A673 (cell line): Measurements from ENCODE around the gene ZBTB16. TPM values are rescaled to one million over a fixed set of nuclear protein-coding genes. Genes with fewer than 3 reads are reported as not detected.

Experiments
- BruUV-seq: library from RNA; stranded (reverse); fragments of 400-500 nt; replicated peaks from 2 replicates; lab custom pipeline; 2021; lab: Mats Ljungman, UMichigan
- CTCF ChIA-PET: fragments of 300-600 bp; sonication (Branson Sonifier 250); formaldehyde crosslinking; loops from one replicate; lab custom pipeline; 2022; ENCODE audit warnings: antibody characterized with exemption; lab: Charles Lee
- POLR2A ChIA-PET: fragments of 300-600 bp; sonication (Branson Sonifier 250); formaldehyde crosslinking; loops from one replicate; lab custom pipeline; 2022; ENCODE audit warnings: antibody characterized with exemption; ENCODE audit not compliant: low non-redundant PET; lab: Charles Lee
- DNase-seq: peaks from one replicate; pipeline ENCODE4 v3.0.0-alpha.2; 2015; ENCODE audit warnings: low spot score
- H3K27ac ChIP-seq: fragments of 200-600 bp; sonication (generic); 2 replicates; pipeline ENCODE4 v1.5.1; 2016; ENCODE audit warnings: mixed run types, low read depth, mild to moderate bottlenecking, mixed read lengths, antibody characterized with exemption, low read length; ENCODE audit not compliant: poor library complexity, severe bottlenecking
- H3K27me3 ChIP-seq: fragments of 200-600 bp; sonication (generic); replicated peaks from 2 replicates; pipeline ENCODE4 v1.6.1; 2017; ENCODE audit warnings: mixed run types, low read depth, mild to moderate bottlenecking, mixed read lengths, antibody characterized with exemption, low read length; ENCODE audit not compliant: insufficient read depth, poor library complexity
- H3K36me3 ChIP-seq: fragments of 200-600 bp; sonication (generic); 2 replicates; pipeline ENCODE4 v1.6.1; 2016; ENCODE audit warnings: mixed run types, mild to moderate bottlenecking, mixed read lengths, antibody characterized with exemption, low read length; ENCODE audit not compliant: insufficient read depth, poor library complexity, severe bottlenecking
- H3K4me1 ChIP-seq: fragments of 200-600 bp; sonication (generic); 2 replicates; pipeline ENCODE4 v1.6.1; 2017; ENCODE audit warnings: mixed run types, mild to moderate bottlenecking, mixed read lengths, antibody characterized with exemption, low read length; ENCODE audit not compliant: insufficient read depth, poor library complexity, severe bottlenecking
- H3K4me3 ChIP-seq: fragments of 200-600 bp; sonication (generic); 2 replicates; pipeline ENCODE4 v1.5.1; 2016; ENCODE audit warnings: low read depth, mixed run types, mild to moderate bottlenecking, mixed read lengths, low read length; ENCODE audit not compliant: poor library complexity, severe bottlenecking
- H3K9me3 ChIP-seq: fragments of 200-600 bp; sonication (generic); 2 replicates; pipeline ENCODE4 v1.6.1; 2016; ENCODE audit warnings: mixed run types, low read depth, mild to moderate bottlenecking, mixed read lengths, antibody characterized with exemption, low read length; ENCODE audit not compliant: poor library complexity, severe bottlenecking
- EZH2 ChIP-seq: fragments of 200-600 bp; sonication (generic); IDR thresholded peaks from 2 replicates; pipeline ENCODE4 v1.6.1; 2017; ENCODE audit warnings: borderline replicate concordance, low read depth, mild to moderate bottlenecking, mixed read lengths, antibody characterized with exemption, low read length; ENCODE audit not compliant: poor library complexity, severe bottlenecking
- intact Hi-C: fragments of 100-400 bp; cut with micrococcal nuclease; formaldehyde crosslinking; loops from one replicate; pipeline ENCODE4 v1.10.0; 2022; ENCODE audit not compliant: unreplicated experiment
- total RNA-seq: library from RNA; stranded (reverse); gene quantifications from 2 replicates; pipeline ENCODE4 v1.2.3, GENCODE V29; 2021
- TF ChIP-seq, protein P1 (sequence below): fragments of 300-800, 200-600 bp; sonication (generic); conservative IDR thresholded peaks from 2 replicates; pipeline ENCODE4 v1.5.1; 2017; ENCODE audit warnings: low read depth, mild to moderate bottlenecking, antibody characterized with exemption, low read length, moderate library complexity, mixed read lengths

ZBTB16 gene
- total RNA-seq, 1 experiment from 2014 or later: 12.0 TPM

DNA sequence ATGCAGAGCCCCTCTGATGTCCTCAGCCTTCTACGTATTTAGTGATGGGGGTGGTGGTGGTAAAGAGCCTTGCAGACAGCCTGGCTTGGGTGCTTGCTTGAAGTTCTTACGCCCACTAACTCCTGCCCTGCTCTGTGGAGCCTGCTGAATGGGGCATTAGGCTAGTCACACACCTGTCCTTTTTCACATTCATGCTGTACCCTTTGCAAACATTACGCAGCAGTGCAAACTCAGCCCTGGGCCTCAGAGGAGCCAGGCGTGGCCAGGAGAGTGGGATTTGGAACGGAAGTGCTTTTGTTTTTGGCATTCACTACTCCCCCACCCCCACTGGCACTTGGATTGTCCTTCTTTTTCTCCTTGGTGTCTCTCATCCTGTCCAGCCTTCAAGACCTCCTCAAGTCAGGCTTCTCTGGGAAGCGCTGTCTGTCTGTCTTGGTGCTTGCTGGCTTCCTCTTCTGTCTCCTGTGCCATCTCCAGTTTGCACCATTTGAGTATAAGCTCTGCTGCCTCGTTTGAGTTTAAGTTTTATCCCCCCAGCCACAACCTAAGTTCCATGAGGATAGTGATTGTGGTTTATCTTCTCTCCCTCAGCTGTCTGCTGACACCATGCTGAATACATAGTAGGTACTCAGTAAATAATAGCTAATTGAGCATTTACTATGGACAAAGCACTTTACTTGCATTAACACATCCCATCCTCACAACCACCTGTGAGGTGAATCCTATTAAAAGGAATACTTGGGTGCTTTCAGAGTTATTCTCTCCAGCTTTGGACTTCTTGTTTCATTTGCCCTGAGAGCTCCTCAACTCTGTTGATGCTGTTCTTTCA lies 26.7 kb downstream of the ZBTB16 start:
- POLR2A ChIA-PET: no interaction called here
- no TSS peak for BruUV-seq

DNA sequence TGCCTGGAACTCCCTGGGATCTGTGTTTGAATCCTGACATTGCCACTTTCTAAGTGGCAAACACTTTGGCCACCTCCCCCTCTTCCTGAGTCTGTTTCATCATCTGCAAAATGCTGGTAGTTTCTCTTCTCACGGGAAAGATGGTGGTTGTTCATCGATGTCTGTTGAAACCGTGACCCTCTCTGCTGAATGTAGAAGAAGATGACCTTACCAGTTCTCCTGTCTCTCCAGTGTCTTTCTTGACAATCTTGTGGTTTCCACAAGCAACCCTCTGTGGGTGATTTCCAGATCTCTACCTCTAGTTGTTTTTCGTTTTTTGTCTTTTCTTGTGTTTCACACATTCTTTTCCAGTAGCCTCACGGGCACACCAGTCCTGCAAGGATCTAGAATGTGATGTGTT lies 27.5 kb downstream of the ZBTB16 start:
- peaks cover 8% of the 10 kb centered on the region for H3K4me1 ChIP-seq
- intact Hi-C loops: no loop called here
- no peaks in the 10 kb centered on the region for H3K36me3 ChIP-seq
- POLR2A ChIA-PET: no interaction called here
- CTCF ChIA-PET: no interaction called here
- DNase-seq: no peak
- no peak overlapping the region for H3K4me3 ChIP-seq
- no peaks in the 10 kb centered on the region for H3K27me3 ChIP-seq
- TF ChIP-seq, protein P1, sequence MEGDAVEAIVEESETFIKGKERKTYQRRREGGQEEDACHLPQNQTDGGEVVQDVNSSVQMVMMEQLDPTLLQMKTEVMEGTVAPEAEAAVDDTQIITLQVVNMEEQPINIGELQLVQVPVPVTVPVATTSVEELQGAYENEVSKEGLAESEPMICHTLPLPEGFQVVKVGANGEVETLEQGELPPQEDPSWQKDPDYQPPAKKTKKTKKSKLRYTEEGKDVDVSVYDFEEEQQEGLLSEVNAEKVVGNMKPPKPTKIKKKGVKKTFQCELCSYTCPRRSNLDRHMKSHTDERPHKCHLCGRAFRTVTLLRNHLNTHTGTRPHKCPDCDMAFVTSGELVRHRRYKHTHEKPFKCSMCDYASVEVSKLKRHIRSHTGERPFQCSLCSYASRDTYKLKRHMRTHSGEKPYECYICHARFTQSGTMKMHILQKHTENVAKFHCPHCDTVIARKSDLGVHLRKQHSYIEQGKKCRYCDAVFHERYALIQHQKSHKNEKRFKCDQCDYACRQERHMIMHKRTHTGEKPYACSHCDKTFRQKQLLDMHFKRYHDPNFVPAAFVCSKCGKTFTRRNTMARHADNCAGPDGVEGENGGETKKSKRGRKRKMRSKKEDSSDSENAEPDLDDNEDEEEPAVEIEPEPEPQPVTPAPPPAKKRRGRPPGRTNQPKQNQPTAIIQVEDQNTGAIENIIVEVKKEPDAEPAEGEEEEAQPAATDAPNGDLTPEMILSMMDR: no peak
- TF ChIP-seq EZH2: no peak
- no peaks in the 10 kb centered on the region for H3K9me3 ChIP-seq
- no peak overlapping the region for H3K27ac ChIP-seq
- BruUV-seq: no TSS peak

More for the DNA sequence above, 26.7 kb downstream of the ZBTB16 start:
- intact Hi-C loops: no loop called here
- no peaks in the 10 kb centered on the region for H3K36me3 ChIP-seq
- no peak for DNase-seq
- H3K4me3 ChIP-seq: no peak overlapping the region
- H3K27ac ChIP-seq: no peak overlapping the region
- TF ChIP-seq, protein P1: no peak
- no peak for TF ChIP-seq EZH2
- no peaks in the 10 kb centered on the region for H3K27me3 ChIP-seq
- H3K4me1 ChIP-seq: peaks cover 12% of the 10 kb centered on the region
- H3K9me3 ChIP-seq: no peaks in the 10 kb centered on the region
- CTCF ChIA-PET: no interaction called here

GRCh38 chr11:114088216-114088615 lies 28.7 kb downstream of the ZBTB16 start:
- intact Hi-C loops: no loop called here
- no peaks in the 10 kb centered on the region for H3K36me3 ChIP-seq
- TF ChIP-seq EZH2: no peak
- TF ChIP-seq, protein P1: no peak
- no peak overlapping the region for H3K4me3 ChIP-seq
- BruUV-seq: no TSS peak
- ChIA-PET CTCF (no interaction called here), POLR2A (no interaction called here)
- peaks cover 8% of the 10 kb centered on the region for H3K4me1 ChIP-seq
- no peaks in the 10 kb centered on the region for H3K9me3 ChIP-seq
- no peak overlapping the region for H3K27ac ChIP-seq
- H3K27me3 ChIP-seq: no peaks in the 10 kb centered on the region
- DNase-seq: no peak
